Measurements from ENCODE around the gene CHCHD1. TPM values are rescaled to one million over a fixed set of nuclear protein-coding genes. Genes with fewer than 3 reads are reported as not detected.
"Not testable (repeated sequence)": the region's sequence is repeated elsewhere in the genome, so short reads cannot be mapped to it uniquely, and the experiment has no call there.

Gene CHCHD1
- total RNA-seq, 2 donors from 2014 or later: 37.6 to 49.3 TPM

GRCh38 chr10:73786512-73786885 is 4.7 kb downstream of the CHCHD1 start:
- Histone ChIP-seq H3K4me3 (ENCODE audit: low read length) (peak overlapping the region; percentile 96), H3K36me3 (ENCODE audit: control insufficient read depth, insufficient read depth, low read length) (peaks cover 24% of the 10 kb centered on the region), H3K4me1 (ENCODE audit: control insufficient read depth, insufficient read depth, low read length) (peaks cover 7% of the 10 kb centered on the region), H3K27me3 (ENCODE audit: control insufficient read depth, insufficient read depth, low read length, poor library complexity, severe bottlenecking) (no peaks in the 10 kb centered on the region), H3K9ac (ENCODE audit: extremely low read depth, low read length, poor library complexity, severe bottlenecking) (peak overlapping the region; percentile 65), H3K27ac (ENCODE audit: low read depth, low read length) (no peak overlapping the region), H3K9me3 (ENCODE audit: control insufficient read depth, low read length) (no peaks in the 10 kb centered on the region)
- no peaks in the 10 kb centered on the region for H3K27me3 Mint-ChIP-seq (ENCODE audit: insufficient read depth)
- peak; percentile 56 for DNase-seq
- H3K27ac Mint-ChIP-seq: peak overlapping the region; percentile 85
- peak overlapping the region; percentile 97 for H3K4me3 Mint-ChIP-seq
- TF ChIP-seq, protein P1, sequence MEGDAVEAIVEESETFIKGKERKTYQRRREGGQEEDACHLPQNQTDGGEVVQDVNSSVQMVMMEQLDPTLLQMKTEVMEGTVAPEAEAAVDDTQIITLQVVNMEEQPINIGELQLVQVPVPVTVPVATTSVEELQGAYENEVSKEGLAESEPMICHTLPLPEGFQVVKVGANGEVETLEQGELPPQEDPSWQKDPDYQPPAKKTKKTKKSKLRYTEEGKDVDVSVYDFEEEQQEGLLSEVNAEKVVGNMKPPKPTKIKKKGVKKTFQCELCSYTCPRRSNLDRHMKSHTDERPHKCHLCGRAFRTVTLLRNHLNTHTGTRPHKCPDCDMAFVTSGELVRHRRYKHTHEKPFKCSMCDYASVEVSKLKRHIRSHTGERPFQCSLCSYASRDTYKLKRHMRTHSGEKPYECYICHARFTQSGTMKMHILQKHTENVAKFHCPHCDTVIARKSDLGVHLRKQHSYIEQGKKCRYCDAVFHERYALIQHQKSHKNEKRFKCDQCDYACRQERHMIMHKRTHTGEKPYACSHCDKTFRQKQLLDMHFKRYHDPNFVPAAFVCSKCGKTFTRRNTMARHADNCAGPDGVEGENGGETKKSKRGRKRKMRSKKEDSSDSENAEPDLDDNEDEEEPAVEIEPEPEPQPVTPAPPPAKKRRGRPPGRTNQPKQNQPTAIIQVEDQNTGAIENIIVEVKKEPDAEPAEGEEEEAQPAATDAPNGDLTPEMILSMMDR (conservative IDR thresholded peaks at IDR 0.05): no peak
- no peaks in the 10 kb centered on the region for H3K9me3 Mint-ChIP-seq
- H3K36me3 Mint-ChIP-seq (ENCODE audit: low read depth): peaks cover 19% of the 10 kb centered on the region
- H3K4me1 Mint-ChIP-seq: peaks cover 14% of the 10 kb centered on the region
- WGBS, 2 experiments (ENCODE audit: insufficient coverage in 1 of 2, insufficient read length in 1 of 2): 24 to 34% methylated on average over 2 of the region's 2 CpGs

DNA sequence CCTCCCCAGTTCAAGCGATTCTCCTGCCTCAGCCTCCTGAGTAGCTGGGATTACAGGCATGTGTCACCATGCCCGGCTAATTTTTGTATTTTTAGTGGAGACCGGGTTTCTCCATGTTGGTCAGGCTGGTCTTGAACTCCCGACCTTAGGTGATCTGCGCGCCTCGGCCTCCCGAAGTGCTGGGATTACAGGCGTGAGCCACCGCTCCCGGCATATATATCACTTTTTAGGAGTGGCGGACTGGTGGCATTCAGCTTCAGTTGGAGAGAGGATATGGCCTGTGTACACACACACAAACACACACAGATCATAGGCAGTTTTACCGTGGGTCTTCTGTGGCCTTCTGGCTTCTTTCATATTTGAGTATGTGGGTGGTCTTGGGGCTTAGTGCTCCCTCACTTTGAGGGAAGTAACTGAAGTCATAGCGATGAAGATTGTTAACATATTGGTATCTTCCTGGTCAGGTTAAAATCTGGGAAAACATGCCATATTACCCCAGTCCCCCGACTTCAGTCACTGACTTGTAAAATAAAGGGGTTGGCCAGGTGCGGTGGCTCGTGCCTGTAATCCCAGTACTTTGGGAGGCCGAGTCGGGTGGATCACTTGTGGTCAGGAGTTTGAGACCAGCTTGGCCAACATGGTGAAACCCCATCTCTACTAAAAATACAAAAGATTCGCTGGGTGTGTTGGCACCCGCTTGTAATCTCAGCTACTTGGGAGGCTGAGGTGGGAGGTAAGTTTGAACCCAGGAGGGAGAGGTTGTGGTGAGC is 5.4 kb downstream of the CHCHD1 start:
- H3K27ac ChIP-seq (ENCODE audit: low read depth, low read length); H3K27me3 ChIP-seq (ENCODE audit: control insufficient read depth, insufficient read depth, low read length, poor library complexity, severe bottlenecking); H3K27ac Mint-ChIP-seq; H3K4me1 ChIP-seq (ENCODE audit: control insufficient read depth, insufficient read depth, low read length); H3K4me3 ChIP-seq (ENCODE audit: low read length); H3K27me3 Mint-ChIP-seq (ENCODE audit: insufficient read depth); H3K9ac ChIP-seq (ENCODE audit: extremely low read depth, low read length, poor library complexity, severe bottlenecking); DNase-seq; H3K9me3 ChIP-seq (ENCODE audit: control insufficient read depth, low read length); H3K9me3 Mint-ChIP-seq: not testable (repeated sequence)
- Mint-ChIP-seq H3K4me3 (peak overlapping the region; percentile 97), H3K4me1 (peaks cover 14% of the 10 kb centered on the region), H3K36me3 (ENCODE audit: low read depth) (peaks cover 21% of the 10 kb centered on the region)
- WGBS, 2 experiments (ENCODE audit: insufficient coverage in 1 of 2, insufficient read length in 1 of 2): 88 to 94% methylated on average over 18 to 21 of the region's 21 CpGs
- peaks cover 30% of the 10 kb centered on the region for H3K36me3 ChIP-seq (ENCODE audit: control insufficient read depth, insufficient read depth, low read length)

DNA sequence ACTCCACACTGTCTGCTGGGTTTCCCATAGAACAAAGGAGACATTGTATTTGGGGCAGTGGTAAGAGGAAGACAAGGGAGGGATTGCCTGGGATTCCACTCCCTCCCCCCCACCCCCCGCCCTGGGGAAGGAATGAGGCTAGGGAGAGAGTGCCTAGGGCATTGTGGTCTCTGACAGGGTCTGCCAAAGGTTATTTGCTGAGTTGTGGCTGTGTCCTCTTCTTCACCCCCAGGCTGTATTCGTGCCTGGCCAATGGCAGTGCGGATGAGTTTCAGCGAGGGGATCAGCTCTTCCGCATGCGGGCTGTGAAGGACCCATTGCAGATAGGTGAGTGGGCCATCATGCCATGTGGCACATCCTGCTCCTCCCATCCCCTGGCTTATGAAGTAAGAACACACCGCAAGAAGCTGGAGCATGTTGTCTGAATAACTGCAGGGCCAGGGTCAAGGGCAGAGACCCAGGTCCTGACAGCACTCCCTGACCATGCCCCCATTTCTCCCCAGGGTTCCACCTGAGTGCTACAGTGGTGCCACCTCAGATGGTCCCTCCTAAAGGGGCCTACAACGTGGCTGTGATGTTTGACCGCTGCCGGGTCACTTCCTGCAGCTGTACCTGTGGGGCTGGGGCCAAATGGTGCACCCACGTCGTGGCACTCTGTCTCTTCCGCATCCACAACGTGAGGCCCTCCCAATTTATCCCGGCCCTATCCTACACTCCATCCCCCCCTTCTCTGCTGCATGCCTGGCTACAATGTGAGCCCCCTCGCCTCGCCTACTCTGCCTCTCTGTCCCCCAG is 7.2 kb downstream of the CHCHD1 start:
- Mint-ChIP-seq H3K9me3 (no peaks in the 10 kb centered on the region), H3K27ac (no peak overlapping the region), H3K4me1 (peaks cover 7% of the 10 kb centered on the region), H3K4me3 (no peak overlapping the region), H3K36me3 (ENCODE audit: low read depth) (peaks cover 35% of the 10 kb centered on the region), H3K27me3 (ENCODE audit: insufficient read depth) (no peaks in the 10 kb centered on the region)
- H3K27ac ChIP-seq (ENCODE audit: low read depth, low read length): no peak overlapping the region
- peaks cover 2% of the 10 kb centered on the region for H3K4me1 ChIP-seq (ENCODE audit: control insufficient read depth, insufficient read depth, low read length)
- DNase-seq: no peak
- no peak overlapping the region for H3K9ac ChIP-seq (ENCODE audit: extremely low read depth, low read length, poor library complexity, severe bottlenecking)
- TF ChIP-seq, protein P1 (conservative IDR thresholded peaks at IDR 0.05): no peak
- H3K4me3 ChIP-seq (ENCODE audit: low read length): no peak overlapping the region
- no peaks in the 10 kb centered on the region for H3K9me3 ChIP-seq (ENCODE audit: control insufficient read depth, low read length)
- WGBS, 2 experiments (ENCODE audit: insufficient coverage in 1 of 2, insufficient read length in 1 of 2): 91 to 96% methylated on average over 15 to 16 of the region's 17 CpGs
- H3K27me3 ChIP-seq (ENCODE audit: control insufficient read depth, insufficient read depth, low read length, poor library complexity, severe bottlenecking): no peaks in the 10 kb centered on the region
- H3K36me3 ChIP-seq (ENCODE audit: control insufficient read depth, insufficient read depth, low read length): peaks cover 45% of the 10 kb centered on the region

Measured in endodermal cell (in vitro differentiated cells).